Measurements from ENCODE around the gene ASB6.
"Not testable (repeated sequence)": the region's sequence is repeated elsewhere in the genome, so short reads cannot be mapped to it uniquely, and the experiment has no call there.

The ASB6 gene

DNA sequence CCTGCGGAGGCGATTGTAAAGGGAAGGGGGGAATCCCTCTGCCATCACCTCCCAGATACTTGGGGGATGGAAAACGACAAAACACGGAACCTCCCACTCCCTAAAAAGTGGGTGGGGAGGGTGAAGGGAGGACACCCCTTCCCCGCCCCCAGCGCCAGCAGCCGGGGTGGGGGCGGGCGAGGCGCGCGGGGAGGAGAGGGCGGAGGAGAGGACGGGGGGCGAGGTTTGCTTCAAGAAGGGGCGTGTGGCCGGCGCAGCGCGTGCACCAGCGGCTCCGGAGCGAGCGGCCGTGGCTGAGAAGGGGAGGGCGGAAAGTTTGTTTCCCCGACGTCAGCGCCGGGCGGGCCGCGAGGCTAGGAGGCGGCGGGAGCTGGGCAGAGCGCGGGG, 23.4 kb upstream of the ASB6 start, which contains the start of gene PRRX2:
Gene PRRX2, plus strand, starts transcription at position 259 of the 387 bp plus-strand sequence. CDS start 221 bp downstream, outside the sequence.
- no peak for DNase-seq (ENCODE audit: low read depth in 1 of 2, low spot score in 1 of 2)
- Histone ChIP-seq H3K27ac (replicated peaks) (no peak within 1 kb of the TSS), H3K4me3 (replicated peaks; ENCODE audit: insufficient read depth, low read length) (no peak within 1 kb of the TSS), H3K27me3 (ENCODE audit: insufficient read depth, poor library complexity, severe bottlenecking) (peaks cover 31% of the 10 kb centered on the region)
- TF ChIP-seq GABPA (IDR thresholded peaks at IDR 0.05; ENCODE audit: low read depth) (no peak), CTCF (IDR thresholded peaks at IDR 0.05; ENCODE audit: insufficient read depth, low read length) (no peak), SPI1 (IDR thresholded peaks at IDR 0.05; ENCODE audit: borderline replicate concordance, low read depth) (no peak), POLR2AphosphoS5 (IDR thresholded peaks at IDR 0.05; ENCODE audit: low read depth) (no peak)
- TF ChIP-seq, protein P1, sequence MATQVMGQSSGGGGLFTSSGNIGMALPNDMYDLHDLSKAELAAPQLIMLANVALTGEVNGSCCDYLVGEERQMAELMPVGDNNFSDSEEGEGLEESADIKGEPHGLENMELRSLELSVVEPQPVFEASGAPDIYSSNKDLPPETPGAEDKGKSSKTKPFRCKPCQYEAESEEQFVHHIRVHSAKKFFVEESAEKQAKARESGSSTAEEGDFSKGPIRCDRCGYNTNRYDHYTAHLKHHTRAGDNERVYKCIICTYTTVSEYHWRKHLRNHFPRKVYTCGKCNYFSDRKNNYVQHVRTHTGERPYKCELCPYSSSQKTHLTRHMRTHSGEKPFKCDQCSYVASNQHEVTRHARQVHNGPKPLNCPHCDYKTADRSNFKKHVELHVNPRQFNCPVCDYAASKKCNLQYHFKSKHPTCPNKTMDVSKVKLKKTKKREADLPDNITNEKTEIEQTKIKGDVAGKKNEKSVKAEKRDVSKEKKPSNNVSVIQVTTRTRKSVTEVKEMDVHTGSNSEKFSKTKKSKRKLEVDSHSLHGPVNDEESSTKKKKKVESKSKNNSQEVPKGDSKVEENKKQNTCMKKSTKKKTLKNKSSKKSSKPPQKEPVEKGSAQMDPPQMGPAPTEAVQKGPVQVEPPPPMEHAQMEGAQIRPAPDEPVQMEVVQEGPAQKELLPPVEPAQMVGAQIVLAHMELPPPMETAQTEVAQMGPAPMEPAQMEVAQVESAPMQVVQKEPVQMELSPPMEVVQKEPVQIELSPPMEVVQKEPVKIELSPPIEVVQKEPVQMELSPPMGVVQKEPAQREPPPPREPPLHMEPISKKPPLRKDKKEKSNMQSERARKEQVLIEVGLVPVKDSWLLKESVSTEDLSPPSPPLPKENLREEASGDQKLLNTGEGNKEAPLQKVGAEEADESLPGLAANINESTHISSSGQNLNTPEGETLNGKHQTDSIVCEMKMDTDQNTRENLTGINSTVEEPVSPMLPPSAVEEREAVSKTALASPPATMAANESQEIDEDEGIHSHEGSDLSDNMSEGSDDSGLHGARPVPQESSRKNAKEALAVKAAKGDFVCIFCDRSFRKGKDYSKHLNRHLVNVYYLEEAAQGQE (IDR thresholded peaks at IDR 0.05; ENCODE audit: insufficient replicate concordance, low read depth), result no peak

- no peak overlapping the region for H3K4me3 ChIP-seq (replicated peaks; ENCODE audit: insufficient read depth, low read length)
Observed at GRCh38 chr9:129664746-129665388, 22.9 kb upstream of the ASB6 start.

DNA sequence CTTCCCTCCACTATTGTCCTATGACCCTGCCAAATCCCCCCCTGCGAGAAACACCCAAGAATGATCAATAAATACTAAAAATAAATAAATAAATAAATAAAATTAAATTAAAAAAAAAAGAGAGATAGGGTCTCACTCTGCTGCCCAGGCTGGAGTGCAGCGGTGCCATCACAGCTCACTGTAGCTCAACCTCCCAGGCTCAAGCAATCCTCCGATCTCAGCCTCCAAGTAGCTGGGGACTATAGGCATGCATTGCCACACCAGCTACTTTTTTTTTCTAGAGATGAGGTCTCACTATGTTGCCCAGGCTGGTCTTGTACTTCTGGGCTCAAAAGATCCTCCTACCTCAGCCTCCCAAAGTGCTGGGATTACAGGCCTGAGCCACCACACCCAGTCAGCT, 20.3 kb upstream of the ASB6 start:
- DNase-seq (ENCODE audit: low read depth in 1 of 2, low spot score in 1 of 2); H3K4me3 ChIP-seq (replicated peaks; ENCODE audit: insufficient read depth, low read length): not testable (repeated sequence)
- H3K27me3 ChIP-seq (ENCODE audit: insufficient read depth, poor library complexity, severe bottlenecking), result peaks cover 20% of the 10 kb centered on the region

More at GRCh38 chr9:129664746-129665388, 22.9 kb upstream of the ASB6 start:
- no peak for DNase-seq (ENCODE audit: low read depth in 1 of 2, low spot score in 1 of 2)
- Histone ChIP-seq H3K27me3 (ENCODE audit: insufficient read depth, poor library complexity, severe bottlenecking) (peaks cover 29% of the 10 kb centered on the region), H3K27ac (replicated peaks) (no peak overlapping the region)
- TF ChIP-seq, protein P1 (IDR thresholded peaks at IDR 0.05; ENCODE audit: insufficient replicate concordance, low read depth), result no peak
- no peak for TF ChIP-seq GABPA (IDR thresholded peaks at IDR 0.05; ENCODE audit: low read depth)

DNA sequence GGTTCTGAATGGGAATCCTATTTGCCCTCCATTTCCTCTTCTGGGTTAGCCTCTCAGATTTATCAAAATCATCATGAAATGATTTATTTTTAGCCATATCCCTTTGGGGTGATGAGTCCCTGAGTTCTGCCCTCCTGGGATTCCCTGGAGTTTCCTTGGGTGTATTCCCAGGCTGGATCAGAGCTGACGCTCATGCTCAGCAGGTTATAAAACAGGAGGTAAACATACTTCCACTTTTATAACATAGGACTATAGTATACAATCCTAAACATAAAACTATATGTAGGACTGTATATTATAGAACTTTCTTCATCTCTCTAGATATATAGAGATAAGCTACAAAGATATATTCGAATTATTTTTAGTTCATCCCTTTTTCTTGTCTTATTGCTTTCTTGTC, 19.1 kb upstream of the ASB6 start:
- DNase-seq (ENCODE audit: low read depth in 1 of 2, low spot score in 1 of 2), result no peak
- Histone ChIP-seq H3K27ac (replicated peaks) (no peak overlapping the region), H3K27me3 (ENCODE audit: insufficient read depth, poor library complexity, severe bottlenecking) (peaks cover 13% of the 10 kb centered on the region), H3K4me3 (replicated peaks; ENCODE audit: insufficient read depth, low read length) (no peak overlapping the region)
- TF ChIP-seq CTCF (IDR thresholded peaks at IDR 0.05; ENCODE audit: insufficient read depth, low read length) (no peak), GABPA (IDR thresholded peaks at IDR 0.05; ENCODE audit: low read depth) (no peak), SPI1 (IDR thresholded peaks at IDR 0.05; ENCODE audit: borderline replicate concordance, low read depth) (no peak), POLR2AphosphoS5 (IDR thresholded peaks at IDR 0.05; ENCODE audit: low read depth) (no peak)
- TF ChIP-seq, protein P1 (IDR thresholded peaks at IDR 0.05; ENCODE audit: insufficient replicate concordance, low read depth), result no peak

More for the DNA sequence above, 20.3 kb upstream of the ASB6 start:
- H3K27ac ChIP-seq (replicated peaks), result not testable (repeated sequence)

Measured in HL-60 (cell line).